NCI-H1048 (cell line): ENCODE data around the gene KIF3B.
"Not testable (repeated sequence)": the region's sequence is repeated elsewhere in the genome, so short reads cannot be mapped to it uniquely, and the experiment has no call there.

ENCODE experiments used
- DNase-seq: peaks from one replicate; lab custom pipeline; 2025; lab: John Stamatoyannopoulos, UW

The KIF3B gene

GRCh38 chr20:32296412-32296811 lies 19.0 kb downstream of the KIF3B start:
- no peak for DNase-seq

GRCh38 chr20:32296819-32297420 lies 19.5 kb downstream of the KIF3B start:
- DNase-seq = no peak

DNA sequence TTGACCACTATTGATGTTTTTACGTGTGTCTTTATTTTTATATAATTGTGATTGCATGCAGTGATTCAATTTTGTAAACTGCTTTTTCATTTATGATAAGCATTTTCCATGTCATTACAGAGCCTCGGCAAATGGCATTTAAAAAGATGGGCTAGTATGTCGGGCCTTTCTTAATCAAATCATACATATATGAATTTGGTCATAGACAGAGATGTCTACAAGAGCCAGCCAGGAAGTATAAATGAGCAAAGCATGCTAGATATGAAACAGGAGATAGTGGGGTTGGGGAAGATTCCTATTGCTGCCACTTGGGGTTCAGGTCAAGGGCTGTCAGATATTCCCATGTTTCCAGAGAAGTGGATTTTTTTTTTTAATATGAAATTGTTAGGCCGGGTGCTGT lies 20.0 kb downstream of the KIF3B start:
- DNase-seq = no peak

GRCh38 chr20:32300647-32301046 lies 23.2 kb downstream of the KIF3B start:
- DNase-seq = no peak

DNA sequence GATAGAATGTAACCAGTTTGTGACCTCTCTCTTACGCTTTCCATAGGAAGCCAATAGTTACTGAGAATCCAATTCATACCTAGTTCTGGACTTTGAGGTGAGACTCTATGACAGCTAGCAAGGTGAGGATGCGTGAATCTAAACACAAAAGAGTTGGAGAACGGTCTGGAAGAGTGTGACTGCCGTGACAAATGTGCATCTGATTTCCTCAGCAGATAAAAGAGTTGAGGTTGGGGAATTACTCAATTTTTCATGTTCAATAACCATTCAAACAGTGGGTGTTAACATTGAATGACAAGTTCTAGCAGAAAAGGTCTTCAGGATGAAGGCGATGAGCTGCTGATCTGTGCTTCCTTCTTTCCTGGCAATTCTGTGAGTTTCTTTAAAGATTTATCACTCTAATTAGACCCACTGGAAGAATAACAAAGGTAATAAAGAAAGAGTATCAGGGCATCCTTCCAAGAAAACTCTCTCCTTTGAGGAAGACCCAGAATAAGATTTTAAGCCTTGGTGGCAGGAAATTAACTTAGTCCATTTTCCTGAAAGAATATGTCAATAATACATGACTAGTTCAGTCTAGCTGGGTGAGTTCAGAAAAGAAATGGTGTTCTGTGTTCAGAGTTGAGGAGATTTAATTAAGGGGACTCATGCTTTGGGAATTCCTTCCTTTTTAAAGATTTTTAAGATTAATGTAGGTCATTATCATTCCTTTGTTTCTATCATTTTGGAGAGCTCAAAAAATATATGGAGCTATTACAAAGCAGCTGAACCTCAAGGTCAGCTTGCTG lies 24.5 kb downstream of the KIF3B start:
- no peak for DNase-seq

DNA sequence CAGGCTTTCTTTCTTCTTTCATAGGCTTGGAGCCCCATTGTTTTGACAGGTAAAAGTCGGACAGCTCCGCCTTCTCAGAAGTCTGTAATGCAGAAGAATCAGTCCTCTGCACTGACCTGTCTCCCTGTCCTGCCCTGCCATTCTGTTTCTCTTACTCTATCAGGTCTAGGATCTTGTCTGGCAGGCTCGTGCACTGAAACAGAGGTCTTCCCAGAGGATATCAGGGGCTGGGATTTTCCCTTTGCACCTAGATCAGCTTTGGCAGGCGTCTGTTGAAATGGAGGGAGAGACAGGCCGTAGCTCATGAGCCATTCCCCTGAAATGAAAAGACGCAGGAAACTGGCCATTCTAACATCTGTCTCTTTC lies 25.0 kb downstream of the KIF3B start:
- no peak for DNase-seq

DNA sequence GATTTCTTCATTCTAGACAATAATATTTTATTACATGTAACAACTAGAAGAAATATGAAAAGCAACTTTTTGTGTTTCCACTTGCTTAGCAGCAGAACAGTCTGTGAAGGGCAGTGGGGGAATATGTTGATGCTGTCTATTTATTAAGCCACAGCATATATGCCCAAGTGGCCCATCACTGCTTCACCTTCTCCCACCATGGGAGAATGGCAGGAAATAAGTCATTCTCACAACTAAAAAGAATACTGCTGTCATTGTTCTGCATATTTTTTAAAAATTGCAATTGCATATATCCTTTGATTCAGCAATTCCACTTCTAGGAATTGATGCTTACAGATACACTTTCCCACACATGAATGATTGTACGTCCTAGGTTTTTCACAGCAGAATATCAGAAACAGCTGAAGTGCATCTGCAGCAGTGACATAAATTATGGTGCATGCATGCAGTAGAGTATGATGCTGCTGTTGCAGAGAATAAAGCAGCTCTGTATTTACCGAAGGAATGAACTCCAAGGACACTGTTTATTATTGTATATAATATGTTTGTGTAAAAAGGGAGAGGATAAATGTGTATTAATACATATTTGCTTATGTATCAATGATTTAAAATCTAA lies 26.8 kb downstream of the KIF3B start:
- DNase-seq = no peak

DNA sequence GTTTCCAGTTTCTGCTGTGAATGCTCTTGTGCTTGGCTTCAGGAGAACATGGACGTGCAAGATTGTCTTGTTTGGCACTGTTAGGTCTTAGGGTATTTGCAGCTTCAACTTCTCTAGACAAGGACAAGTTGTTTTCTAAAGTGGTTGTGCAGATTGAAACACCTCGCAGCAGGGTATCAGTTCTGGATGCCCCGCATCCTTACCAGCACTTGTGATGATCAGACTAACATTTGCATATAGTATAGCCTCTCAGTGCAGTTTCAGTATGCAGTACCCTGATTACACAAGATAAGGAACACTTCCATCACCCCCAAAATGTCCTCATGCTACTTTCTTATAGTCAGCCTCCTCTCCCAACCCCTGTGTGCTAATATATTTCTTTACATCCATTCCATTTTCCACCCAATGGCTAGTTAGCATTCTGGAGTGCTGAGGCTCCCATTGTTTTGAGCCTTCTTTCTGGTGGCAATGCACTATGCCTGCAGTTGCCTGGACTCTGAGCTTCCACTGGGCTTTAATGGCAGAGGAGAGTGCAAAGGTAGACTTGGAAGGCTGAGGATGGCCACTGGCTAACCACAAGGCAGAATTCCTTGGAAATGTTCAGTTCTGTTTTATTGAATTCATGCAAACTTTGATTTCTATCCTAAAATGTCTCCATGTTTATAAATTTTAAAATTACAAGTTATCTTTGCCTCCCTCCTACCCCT lies 35.4 kb downstream of the KIF3B start:
- no peak for DNase-seq

DNA sequence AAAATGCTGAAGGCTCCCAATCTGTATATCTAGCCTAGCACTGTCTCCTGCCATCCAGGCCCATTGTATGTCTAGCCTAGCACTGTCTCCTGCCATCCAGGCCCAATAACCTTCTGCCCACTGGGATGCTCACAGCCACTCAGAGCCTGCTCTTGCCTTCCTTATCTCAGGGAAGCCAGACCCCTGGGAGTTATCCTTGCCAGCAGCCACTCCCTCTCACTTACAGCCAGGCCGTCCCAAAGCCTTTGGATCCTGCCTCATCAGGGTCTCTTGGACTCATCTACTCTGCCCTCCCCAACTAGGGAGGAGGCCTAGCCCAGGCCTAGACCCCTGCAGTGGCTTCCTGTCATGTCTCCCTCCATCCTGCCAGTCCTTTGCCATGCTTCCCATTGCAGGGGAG lies 37.3 kb downstream of the KIF3B start:
- DNase-seq = no peak

- no peak for DNase-seq
Measured at GRCh38 chr20:32315399-32315798, 37.9 kb downstream of the KIF3B start.

DNA sequence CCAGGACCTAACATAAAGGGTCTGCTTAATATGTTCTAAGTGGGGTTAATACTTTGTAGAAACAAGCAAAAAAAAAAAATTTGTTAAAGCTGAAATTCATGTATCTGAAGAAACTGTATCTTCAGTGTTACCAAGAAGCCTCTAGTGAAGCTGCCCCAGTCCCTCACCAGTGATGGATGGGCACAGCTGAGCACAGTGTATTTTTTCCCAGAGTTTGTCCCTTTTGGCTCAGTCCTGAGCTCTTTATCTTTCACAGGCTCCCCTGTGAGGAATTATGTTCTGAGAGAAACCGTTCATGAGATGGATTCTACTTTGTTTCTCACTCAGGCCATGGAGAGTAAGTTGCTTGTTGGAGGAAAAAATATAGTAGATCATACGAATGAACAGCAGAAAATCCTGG lies 38.4 kb downstream of the KIF3B start:
- DNase-seq = no peak

GRCh38 chr20:32316667-32317066 lies 39.2 kb downstream of the KIF3B start:
- no peak for DNase-seq

DNA sequence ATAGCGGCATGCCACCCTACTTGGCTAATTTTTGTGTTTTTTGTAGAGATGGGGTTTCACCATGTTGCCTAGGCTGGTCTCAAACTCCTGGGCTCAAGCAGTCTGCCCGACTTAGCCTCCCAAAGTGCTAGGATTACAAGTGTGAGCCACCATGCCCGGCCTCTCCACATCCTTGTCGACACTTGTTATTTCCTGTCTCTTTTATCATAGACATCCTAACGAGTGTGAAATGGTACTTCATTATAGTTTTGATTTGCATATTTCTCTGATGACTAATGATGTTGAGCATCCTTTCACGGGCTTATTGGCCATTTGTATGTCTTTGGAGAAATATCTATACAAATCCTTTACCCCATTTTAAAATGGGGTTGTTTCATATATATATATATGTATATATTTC lies 41.6 kb downstream of the KIF3B start:
- no peak for DNase-seq

DNA sequence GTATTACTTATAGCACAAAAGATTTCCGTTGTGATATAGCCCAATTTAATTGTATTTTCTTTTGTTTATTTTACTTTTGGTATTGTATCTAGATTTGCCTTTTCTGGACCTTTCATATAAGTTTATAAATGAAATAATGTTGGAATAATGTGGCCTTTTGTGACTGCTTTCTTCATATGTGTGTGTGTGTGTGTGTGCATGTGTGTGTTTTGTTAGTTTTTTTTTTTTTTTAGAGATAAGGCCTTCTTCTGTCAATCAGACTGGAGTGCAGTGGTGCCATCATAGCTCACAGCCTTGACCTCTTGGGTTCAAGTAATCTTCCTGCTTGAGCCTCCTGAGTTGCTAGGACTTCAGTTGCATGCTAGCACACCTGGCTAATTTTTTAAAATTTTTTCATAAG lies 42.9 kb downstream of the KIF3B start:
- DNase-seq = no peak

DNA sequence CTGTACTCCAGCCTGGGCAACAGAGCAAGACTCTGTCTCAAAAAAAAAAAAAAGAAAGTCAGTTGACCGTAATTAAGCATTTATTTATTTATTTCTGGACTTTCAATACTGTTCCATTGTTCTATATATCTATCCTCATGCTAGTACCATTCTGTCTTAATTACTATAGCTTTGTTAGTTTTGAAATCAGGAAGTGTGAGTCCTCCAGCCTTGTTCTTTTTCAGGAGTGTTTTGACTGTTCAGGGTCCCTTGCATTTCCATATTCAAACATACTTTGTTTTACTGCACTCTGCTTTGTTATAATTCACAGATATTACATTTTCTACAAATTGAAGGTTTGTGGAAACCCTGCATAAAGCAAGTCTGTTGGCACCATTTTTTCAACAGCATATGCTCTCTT lies 43.9 kb downstream of the KIF3B start:
- no peak for DNase-seq

GRCh38 chr20:32322260-32322659 lies 44.8 kb downstream of the KIF3B start:
- not testable (repeated sequence) for DNase-seq

- not testable (repeated sequence) for DNase-seq
Measured at GRCh38 chr20:32323761-32324160, 46.3 kb downstream of the KIF3B start.

- DNase-seq = no peak
Measured at GRCh38 chr20:32325706-32326503, 48.5 kb downstream of the KIF3B start.

- DNase-seq = no peak
Measured at GRCh38 chr20:32326504-32326845, 49.0 kb downstream of the KIF3B start.

DNA sequence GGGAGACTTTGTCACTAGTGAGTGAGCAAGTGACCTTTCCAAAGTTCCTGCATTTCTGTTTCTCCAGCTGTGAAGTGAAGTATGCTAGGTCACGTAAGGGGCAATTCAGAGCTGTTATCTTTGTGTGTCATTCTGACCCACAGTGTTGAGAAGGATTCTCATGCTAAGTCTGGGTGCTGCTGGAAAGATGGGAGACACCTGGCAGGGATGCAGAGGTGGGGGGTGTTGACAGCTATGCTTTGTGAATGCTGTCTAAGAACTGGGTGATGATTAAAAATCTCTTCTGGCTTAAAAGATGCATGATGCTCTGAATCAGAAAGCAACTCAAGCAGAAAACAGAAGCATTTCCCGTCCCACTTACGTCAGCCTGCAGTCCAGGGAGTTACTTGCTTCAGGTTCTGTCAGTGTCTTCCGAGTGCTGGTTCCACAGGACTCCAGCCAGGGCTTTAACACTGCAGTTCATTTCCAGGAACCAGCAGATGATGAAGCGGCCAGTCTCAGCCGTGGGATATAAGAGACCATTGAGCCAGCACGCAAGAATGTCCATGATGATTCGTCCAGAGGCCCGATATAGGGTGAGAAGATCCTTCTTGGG lies 49.7 kb downstream of the KIF3B start:
- no peak for DNase-seq

DNA sequence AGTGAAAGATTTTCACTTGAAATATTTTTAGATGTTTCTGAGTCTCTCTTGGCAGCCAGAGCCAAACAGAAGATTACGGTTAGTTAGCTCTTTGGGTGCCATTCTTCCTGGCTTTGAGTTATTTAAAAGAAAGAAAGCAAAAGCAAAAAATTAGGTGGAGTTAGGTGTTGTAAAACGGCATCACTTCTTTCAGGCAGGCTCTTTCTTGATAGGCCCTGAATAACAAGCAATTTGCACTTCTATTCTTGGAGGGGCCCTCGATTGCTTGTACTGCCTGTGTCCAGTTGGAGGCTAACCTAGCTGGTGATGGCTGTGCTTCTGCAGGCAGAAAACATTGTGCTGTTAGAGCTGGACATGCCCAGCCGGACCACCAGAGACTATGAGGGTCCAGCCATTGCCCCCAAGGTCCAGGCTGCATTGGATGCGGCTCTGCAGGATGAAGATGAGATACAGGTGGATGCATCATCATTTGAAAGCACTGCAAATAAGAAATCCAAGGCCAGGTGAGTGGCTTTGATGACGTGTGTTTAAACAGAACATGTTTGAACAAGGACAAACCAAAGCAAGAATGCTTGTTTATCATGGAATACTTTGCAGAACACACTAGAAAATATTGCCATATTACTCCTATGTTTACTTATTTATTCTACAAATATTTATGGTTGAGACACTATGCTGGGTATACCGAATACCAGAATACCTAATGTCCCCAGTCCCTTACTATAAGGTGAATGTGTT lies 52.5 kb downstream of the KIF3B start:
- no peak for DNase-seq
